Thoracic aorta (tissue), 2 donors: ENCODE data around the gene TAF6L. TPM values are rescaled to one million over a fixed set of nuclear protein-coding genes. Genes with fewer than 3 reads are reported as not detected.

ENCODE experiments used
- ATAC-seq: fragments of 150-250 bp; one replicate; pipeline ENCODE4 v1.8.0; 2017; ENCODE audit warnings: low read depth; ENCODE audit not compliant: insufficient number of reproducible peaks, low FRiP score
- DNase-seq: peaks from one replicate; pipeline ENCODE4 v3.0.0-alpha.2; 2020; ENCODE audit warnings: low spot score
- H3K27ac ChIP-seq, 2 donors: fragments of 200-600 bp; sonication (generic); 1 replicate in 1 of 2; 2 replicates in 1 of 2; pipeline ENCODE4 v1.5.1; 2016; ENCODE audit warnings: mild to moderate bottlenecking in 2 of 2, moderate library complexity in 2 of 2
- H3K27me3 ChIP-seq: fragments of 200-600 bp; sonication (generic); replicated peaks from 2 replicates; pipeline ENCODE4 v1.6.0; 2016; ENCODE audit warnings: mild to moderate bottlenecking; ENCODE audit not compliant: insufficient read depth
- H3K36me3 ChIP-seq: fragments of 200-600 bp; sonication (generic); one replicate; pipeline ENCODE4 v1.5.1; 2016
- H3K4me1 ChIP-seq, 2 donors: fragments of 200-600 bp; sonication (generic); 1 replicate in 1 of 2; 2 replicates in 1 of 2; pipeline versions ENCODE4 v1.5.1 to v1.6.0; 2016; ENCODE audit warnings: low read depth in 2 of 2, mild to moderate bottlenecking in 1 of 2; ENCODE audit not compliant: control insufficient read depth in 1 of 2
- H3K4me3 ChIP-seq: fragments of 200-600 bp; sonication (generic); 2 replicates; pipeline ENCODE4 v1.5.1; 2016; ENCODE audit warnings: mild to moderate bottlenecking
- H3K9me3 ChIP-seq: fragments of 200-600 bp; sonication (generic); 2 replicates; pipeline ENCODE4 v1.5.1; 2016
- total RNA-seq, 2 donors: library from RNA; depleted of rRNA; stranded (reverse); fragments of >200 nt; gene quantifications; one replicate each; pipeline versions ENCODE4 v1.1.0 to v1.2.3, GENCODE V29; 2016
- TF ChIP-seq, protein P1 (sequence below): fragments of 200-600 bp; sonication (generic); IDR thresholded peaks from one replicate; pipeline ENCODE4 v1.5.1; 2019; ENCODE audit warnings: antibody characterized with exemption

TAF6L gene
- total RNA-seq, 2 donors from 2014 or later: 18.5 to 22.2 TPM

DNA sequence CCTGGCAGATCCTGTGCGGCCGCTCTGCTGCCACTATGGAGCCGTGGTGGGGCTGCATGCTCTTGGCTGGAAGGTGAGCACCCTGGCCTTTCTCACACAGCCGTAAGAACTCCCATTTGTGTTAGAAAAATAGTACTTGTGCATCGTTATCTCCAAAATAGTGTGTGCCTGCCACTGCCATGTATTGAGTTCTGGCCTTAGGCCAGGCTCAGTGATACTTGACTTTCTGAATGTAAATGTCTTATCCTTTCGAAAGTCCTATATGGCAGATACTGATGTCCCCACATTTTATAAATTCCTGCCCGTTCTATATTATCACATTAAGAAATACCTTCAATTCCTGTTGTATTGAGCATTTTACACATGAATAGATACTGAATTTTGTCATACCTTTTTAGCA lies 11.6 kb downstream of the TAF6L start:
- Histone ChIP-seq H3K9me3 (no peaks in the 10 kb centered on the region), H3K27me3 (no peaks in the 10 kb centered on the region), H3K27ac (no peak overlapping the region), H3K36me3 (peaks cover 18% of the 10 kb centered on the region), H3K4me3 (no peak overlapping the region), H3K4me1 (peaks cover 0 to 9% of the 10 kb centered on the region in 2 donors)
- TF ChIP-seq, protein P1, sequence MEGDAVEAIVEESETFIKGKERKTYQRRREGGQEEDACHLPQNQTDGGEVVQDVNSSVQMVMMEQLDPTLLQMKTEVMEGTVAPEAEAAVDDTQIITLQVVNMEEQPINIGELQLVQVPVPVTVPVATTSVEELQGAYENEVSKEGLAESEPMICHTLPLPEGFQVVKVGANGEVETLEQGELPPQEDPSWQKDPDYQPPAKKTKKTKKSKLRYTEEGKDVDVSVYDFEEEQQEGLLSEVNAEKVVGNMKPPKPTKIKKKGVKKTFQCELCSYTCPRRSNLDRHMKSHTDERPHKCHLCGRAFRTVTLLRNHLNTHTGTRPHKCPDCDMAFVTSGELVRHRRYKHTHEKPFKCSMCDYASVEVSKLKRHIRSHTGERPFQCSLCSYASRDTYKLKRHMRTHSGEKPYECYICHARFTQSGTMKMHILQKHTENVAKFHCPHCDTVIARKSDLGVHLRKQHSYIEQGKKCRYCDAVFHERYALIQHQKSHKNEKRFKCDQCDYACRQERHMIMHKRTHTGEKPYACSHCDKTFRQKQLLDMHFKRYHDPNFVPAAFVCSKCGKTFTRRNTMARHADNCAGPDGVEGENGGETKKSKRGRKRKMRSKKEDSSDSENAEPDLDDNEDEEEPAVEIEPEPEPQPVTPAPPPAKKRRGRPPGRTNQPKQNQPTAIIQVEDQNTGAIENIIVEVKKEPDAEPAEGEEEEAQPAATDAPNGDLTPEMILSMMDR: no peak
- ATAC-seq (no peak), DNase-seq (no peak)

DNA sequence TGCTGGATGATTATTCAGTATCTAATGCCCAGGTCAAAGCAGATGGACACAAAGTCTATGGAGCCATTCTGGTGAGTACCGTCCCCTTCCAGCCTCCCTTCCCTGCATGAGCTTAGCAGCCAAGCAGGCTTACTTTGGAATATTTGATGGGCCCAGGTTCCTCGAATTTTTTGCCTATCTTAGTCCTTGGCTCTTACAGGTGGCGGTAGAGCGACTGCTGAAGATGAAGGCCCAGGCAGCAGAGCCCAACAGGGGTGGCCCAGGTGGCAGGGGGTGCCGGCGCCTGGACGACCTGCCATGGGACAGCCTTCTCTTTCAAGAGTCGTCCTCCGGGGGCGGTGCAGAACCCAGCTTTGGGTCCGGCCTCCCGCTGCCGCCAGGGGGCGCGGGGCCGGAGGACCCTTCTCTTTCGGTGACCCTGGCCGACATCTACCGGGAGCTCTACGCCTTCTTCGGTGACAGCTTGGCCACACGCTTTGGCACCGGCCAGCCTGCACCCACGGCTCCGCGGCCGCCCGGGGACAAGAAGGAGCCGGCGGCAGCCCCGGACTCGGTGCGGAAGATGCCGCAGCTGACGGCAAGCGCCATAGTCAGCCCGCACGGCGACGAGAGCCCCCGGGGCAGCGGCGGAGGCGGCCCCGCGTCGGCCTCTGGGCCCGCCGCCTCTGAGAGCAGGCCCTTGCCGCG lies 15.3 kb downstream of the TAF6L start:
- Histone ChIP-seq H3K9me3 (no peaks in the 10 kb centered on the region), H3K27ac (peak overlapping the region; percentile 95 to 96), H3K4me1 (peaks cover 13 to 43% of the 10 kb centered on the region in 2 donors), H3K36me3 (peaks cover 6% of the 10 kb centered on the region), H3K4me3 (peak overlapping the region; percentile 82), H3K27me3 (no peaks in the 10 kb centered on the region)
- ATAC-seq (peak; percentile 78), DNase-seq (peak; percentile 66)
- TF ChIP-seq, protein P1: peak; percentile 92

- peaks cover 6% of the 10 kb centered on the region for H3K36me3 ChIP-seq
- TF ChIP-seq, protein P1: peak; percentile 11
- H3K27me3 ChIP-seq: no peaks in the 10 kb centered on the region
- no peaks in the 10 kb centered on the region for H3K9me3 ChIP-seq
- DNase-seq: peak; percentile 100
- ATAC-seq: peak; percentile 85
- peak within 1 kb of the TSS; percentile 82 for H3K4me3 ChIP-seq
- peaks cover 13 to 45% of the 10 kb centered on the region in 2 donors for H3K4me1 ChIP-seq
- peak within 1 kb of the TSS; percentile 95 to 96 for H3K27ac ChIP-seq
Observed at GRCh38 chr11:62787005-62787759, 16.0 kb downstream of the TAF6L start, which contains the start of gene TMEM179B. TMEM179B (plus strand) TSS chr11:62787402; CDS start chr11:62787432, 30 bp downstream.

- DNase-seq (no peak), ATAC-seq (no peak)
- Histone ChIP-seq H3K27me3 (no peaks in the 10 kb centered on the region), H3K27ac (no peak overlapping the region), H3K4me3 (no peak overlapping the region), H3K36me3 (peaks cover 19% of the 10 kb centered on the region), H3K4me1 (peaks cover 15 to 51% of the 10 kb centered on the region in 2 donors), H3K9me3 (no peaks in the 10 kb centered on the region)
- TF ChIP-seq, protein P1: no peak
Observed at GRCh38 chr11:62788991-62789390, 17.8 kb downstream of the TAF6L start.

GRCh38 chr11:62789576-62789975 lies 18.4 kb downstream of the TAF6L start:
- Histone ChIP-seq H3K27me3 (no peaks in the 10 kb centered on the region), H3K9me3 (no peaks in the 10 kb centered on the region), H3K4me1 (peaks cover 15 to 51% of the 10 kb centered on the region in 2 donors), H3K4me3 (no peak overlapping the region), H3K36me3 (peaks cover 25% of the 10 kb centered on the region), H3K27ac (no peak overlapping the region)
- DNase-seq (no peak), ATAC-seq (no peak)
- TF ChIP-seq, protein P1: no peak
